HL-60/S4 treated with retinoic acid at 250 ng/mL for 4 days and 3 days (cell line): ENCODE measurements around the gene SH2D7.

ENCODE experiments used
- in situ Hi-C: fragments of 300-500 bp; cut with MboI; formaldehyde crosslinking; loops from 2 replicates; pipeline ENCODE4 v1.7.0; 2022; ENCODE audit warnings: low sequenced_read_pairs

The SH2D7 gene

GRCh38 chr15:78092261-78093041 lies at the start of gene SH2D7:
Gene SH2D7 (plus strand): TSS chr15:78092561. CDS start chr15:78092585, 24 bp downstream.
- in situ Hi-C loops: no loop called here

- in situ Hi-C loops: no loop called here
Measured at GRCh38 chr15:78044407-78045155, 47.8 kb upstream of the SH2D7 start.

GRCh38 chr15:78045189-78045588 lies 47.2 kb upstream of the SH2D7 start:
- in situ Hi-C loops: no loop called here

- in situ Hi-C loops: no loop called here
Measured at GRCh38 chr15:78046796-78047341, 45.5 kb upstream of the SH2D7 start.

GRCh38 chr15:78047761-78048627 lies 44.4 kb upstream of the SH2D7 start:
- in situ Hi-C loops: no loop called here

GRCh38 chr15:78048628-78048920 lies 43.8 kb upstream of the SH2D7 start:
- in situ Hi-C loops: no loop called here

GRCh38 chr15:78049691-78050440 lies 42.5 kb upstream of the SH2D7 start:
- in situ Hi-C loops: no loop called here

- in situ Hi-C loops: no loop called here
Measured at GRCh38 chr15:78050441-78050809, 41.9 kb upstream of the SH2D7 start.

GRCh38 chr15:78050826-78051225 lies 41.5 kb upstream of the SH2D7 start:
- in situ Hi-C loops: no loop called here

- in situ Hi-C loops: no loop called here
Measured at GRCh38 chr15:78051596-78051995, 40.8 kb upstream of the SH2D7 start.

- in situ Hi-C loops: no loop called here
Measured at GRCh38 chr15:78052001-78052401, 40.4 kb upstream of the SH2D7 start.

- in situ Hi-C loops: no loop called here
Measured at GRCh38 chr15:78052545-78052944, 39.8 kb upstream of the SH2D7 start.

GRCh38 chr15:78054518-78054917 lies 37.8 kb upstream of the SH2D7 start:
- in situ Hi-C loops: no loop called here

GRCh38 chr15:78054966-78055365 lies 37.4 kb upstream of the SH2D7 start:
- in situ Hi-C loops: no loop called here

GRCh38 chr15:78055919-78056713 lies 36.2 kb upstream of the SH2D7 start:
- in situ Hi-C loops: no loop called here

- in situ Hi-C loops: no loop called here
Measured at GRCh38 chr15:78056714-78057269, 35.6 kb upstream of the SH2D7 start.

- in situ Hi-C loops: no loop called here
Measured at GRCh38 chr15:78057803-78058202, 34.6 kb upstream of the SH2D7 start.

- in situ Hi-C loops: no loop called here
Measured at GRCh38 chr15:78058401-78058935, 33.9 kb upstream of the SH2D7 start.
